Hepatocyte (in vitro differentiated cells): Measurements from ENCODE around the gene ASAP2. TPM values are rescaled to one million over a fixed set of nuclear protein-coding genes. Genes with fewer than 3 reads are reported as not detected.

ENCODE experiments used
- DNase-seq: peaks from one replicate; pipeline ENCODE4 v3.0.0-alpha.2; 2016; ENCODE audit warnings: low spot score
- H2AFZ ChIP-seq: fragments of 200-600 bp; sonication (generic); 2 replicates; pipeline ENCODE4 v1.6.0; 2016; ENCODE audit warnings: antibody characterized with exemption, mild to moderate bottlenecking
- H3K27ac ChIP-seq: fragments of 200-600 bp; sonication (generic); 2 replicates; pipeline ENCODE4 v1.5.1; 2016; ENCODE audit warnings: mild to moderate bottlenecking
- H3K27me3 ChIP-seq: fragments of 200-600 bp; sonication (generic); 2 replicates; pipeline ENCODE4 v1.6.1; 2016
- H3K36me3 ChIP-seq: fragments of 200-600 bp; sonication (generic); replicated peaks from 2 replicates; pipeline ENCODE4 v1.5.1; 2016; ENCODE audit warnings: low read depth; ENCODE audit not compliant: insufficient read depth
- H3K4me1 ChIP-seq: fragments of 200-600 bp; sonication (generic); 2 replicates; pipeline ENCODE4 v1.5.1; 2016; ENCODE audit warnings: mild to moderate bottlenecking, moderate library complexity; ENCODE audit not compliant: insufficient read depth
- H3K4me2 ChIP-seq: fragments of 200-600 bp; sonication (generic); 2 replicates; pipeline ENCODE4 v1.6.0; 2016
- H3K4me3 ChIP-seq: fragments of 200-600 bp; sonication (generic); 2 replicates; pipeline ENCODE4 v1.5.1; 2016; ENCODE audit warnings: mild to moderate bottlenecking
- H3K79me2 ChIP-seq: fragments of 200-600 bp; sonication (generic); 2 replicates; pipeline ENCODE4 v1.6.0; 2017; ENCODE audit warnings: mild to moderate bottlenecking
- H3K9me2 ChIP-seq: fragments of 200-600 bp; sonication (generic); replicated peaks from 2 replicates; pipeline ENCODE4 v1.6.0; 2017; ENCODE audit warnings: mild to moderate bottlenecking; ENCODE audit not compliant: insufficient read depth
- H3K9me3 ChIP-seq: fragments of 200-600 bp; sonication (generic); 2 replicates; pipeline ENCODE4 v1.5.1; 2016; ENCODE audit warnings: low read depth, mild to moderate bottlenecking
- H4K20me1 ChIP-seq: fragments of 200-600 bp; sonication (generic); 2 replicates; pipeline ENCODE4 v1.6.0; 2016; ENCODE audit warnings: mild to moderate bottlenecking; ENCODE audit not compliant: insufficient read depth, poor library complexity, severe bottlenecking
- CTCF ChIP-seq: fragments of 200-600 bp; sonication (generic); IDR thresholded peaks from 2 replicates; pipeline ENCODE4 v1.5.1; 2016; ENCODE audit warnings: antibody characterized with exemption, mild to moderate bottlenecking; ENCODE audit not compliant: poor library complexity
- EZH2 ChIP-seq: fragments of 200-600 bp; sonication (generic); IDR thresholded peaks from 2 replicates; pipeline ENCODE4 v1.6.1; 2016; ENCODE audit warnings: antibody characterized with exemption, mild to moderate bottlenecking, borderline replicate concordance
- EZH2phosphoT487 ChIP-seq: fragments of 200-600 bp; sonication (generic); IDR thresholded peaks from one replicate; pipeline ENCODE4 v1.6.1; 2018; ENCODE audit warnings: antibody characterized with exemption, mild to moderate bottlenecking, low read depth, moderate library complexity; ENCODE audit not compliant: unreplicated experiment, severe bottlenecking
- WGBS: methylation state at CpG from one replicate; pipeline ENCODE4 v1.1.6; 2016; ENCODE audit warnings: low lambda C conversion rate; ENCODE audit errors: missing lambda C conversion rate; 5-methylcytosine and 5-hydroxymethylcytosine counted together
- polyA plus RNA-seq: library from polyadenylated mRNA; unstranded; fragments of >200 nt; fragmentation: Nextera tagmentation; extraction: Ambion mirVana; gene quantifications from 2 replicates; pipeline ENCODE4 v1.2.1, GENCODE V29; 2016
- total RNA-seq: library from RNA; depleted of rRNA; stranded (reverse); fragments of >200 nt; gene quantifications from 2 replicates; pipeline ENCODE4 v1.2.3, GENCODE V29; 2014

The ASAP2 gene
- total and polyA plus RNA-seq, 2 experiments from 2014 or later = 13.7 to 21.3 TPM

GRCh38 chr2:9210030-9210429, 3.4 kb downstream of the ASAP2 start:
- peaks cover 30% of the 10 kb centered on the region for H3K4me1 ChIP-seq
- no peaks in the 10 kb centered on the region for H3K36me3 ChIP-seq
- DNase-seq = no peak
- peaks cover 33% of the 10 kb centered on the region for H4K20me1 ChIP-seq
- H2AFZ ChIP-seq = no peak overlapping the region
- H3K9me2 ChIP-seq = no peaks in the 10 kb centered on the region
- H3K79me2 ChIP-seq = peaks cover 79% of the 10 kb centered on the region
- H3K27me3 ChIP-seq = no peaks in the 10 kb centered on the region
- no peaks in the 10 kb centered on the region for H3K9me3 ChIP-seq
- H3K4me2 ChIP-seq = peak overlapping the region; percentile 90
- TF ChIP-seq EZH2phosphoT487 = no peak
- TF ChIP-seq EZH2 = no peak
- no peak for TF ChIP-seq CTCF
- 53% methylated on average over 2 of the region's 2 CpGs for WGBS
- peak overlapping the region; percentile 8 for H3K27ac ChIP-seq
- no peak overlapping the region for H3K4me3 ChIP-seq

DNA sequence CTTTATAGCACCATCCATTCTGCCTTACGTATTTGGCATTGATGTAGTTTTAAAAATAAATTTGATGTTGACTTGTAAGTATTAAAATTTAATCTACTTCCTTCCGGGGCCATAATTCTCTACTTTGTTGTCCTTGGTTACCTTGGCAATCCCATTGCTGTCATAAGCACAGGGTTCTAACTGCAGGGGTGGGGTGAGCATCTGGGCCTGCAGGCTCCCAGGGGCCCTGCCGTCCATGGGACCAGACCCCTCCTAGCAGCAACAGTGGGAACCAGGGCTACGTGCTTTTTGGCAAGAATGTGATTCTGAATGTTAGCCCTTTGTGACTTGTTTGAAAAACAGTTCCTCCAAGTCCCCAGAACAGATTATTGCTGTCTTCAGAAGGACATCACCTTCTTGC, 4.9 kb downstream of the ASAP2 start:
- Histone ChIP-seq H3K9me3 (no peaks in the 10 kb centered on the region), H2AFZ (no peak overlapping the region), H4K20me1 (peaks cover 36% of the 10 kb centered on the region), H3K27ac (peak overlapping the region; percentile 76), H3K36me3 (no peaks in the 10 kb centered on the region), H3K4me3 (no peak overlapping the region), H3K4me1 (peaks cover 30% of the 10 kb centered on the region), H3K4me2 (no peak overlapping the region), H3K9me2 (no peaks in the 10 kb centered on the region), H3K27me3 (no peaks in the 10 kb centered on the region), H3K79me2 (peaks cover 92% of the 10 kb centered on the region)
- no peak for TF ChIP-seq CTCF
- DNase-seq = no peak
- 75% methylated on average over 4 of the region's 4 CpGs for WGBS

DNA sequence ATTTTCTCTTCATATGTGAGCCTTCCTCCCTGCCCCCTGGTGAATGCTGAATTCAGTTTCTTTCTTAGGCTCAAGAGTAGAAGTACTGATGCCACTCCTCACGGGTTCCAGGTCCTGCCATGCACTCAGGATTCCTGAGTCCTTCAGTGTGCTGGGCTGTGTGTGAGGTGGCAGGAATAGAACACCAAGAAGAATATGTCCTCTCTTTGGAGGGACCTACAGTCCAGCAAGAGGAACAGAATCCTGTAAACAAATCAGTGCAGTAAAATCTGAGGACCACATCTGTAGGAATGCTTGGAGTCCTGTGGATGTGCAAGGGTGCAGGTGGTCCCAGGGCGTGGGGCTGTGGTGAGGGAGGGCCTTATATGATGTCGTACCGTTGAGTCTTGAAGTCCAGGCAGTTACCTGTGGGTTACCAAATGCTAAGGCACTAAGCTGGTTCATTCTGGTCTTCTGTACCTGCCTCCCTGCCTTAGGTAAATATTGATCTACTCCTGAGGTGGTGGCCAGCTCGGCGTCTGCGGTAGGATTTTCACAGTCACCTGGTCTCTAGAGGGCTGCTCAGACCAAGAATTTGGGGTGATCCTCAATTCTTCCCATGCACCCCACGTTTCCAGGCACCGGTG, 5.5 kb downstream of the ASAP2 start:
- Histone ChIP-seq H3K4me3 (no peak overlapping the region), H3K9me2 (no peaks in the 10 kb centered on the region), H3K27me3 (no peaks in the 10 kb centered on the region), H3K36me3 (no peaks in the 10 kb centered on the region), H2AFZ (no peak overlapping the region), H4K20me1 (peaks cover 36% of the 10 kb centered on the region), H3K9me3 (no peaks in the 10 kb centered on the region), H3K4me1 (peaks cover 30% of the 10 kb centered on the region), H3K27ac (peak overlapping the region; percentile 76), H3K79me2 (peaks cover 97% of the 10 kb centered on the region), H3K4me2 (peak overlapping the region; percentile 59)
- TF ChIP-seq EZH2phosphoT487 = no peak
- no peak for TF ChIP-seq CTCF
- no peak for TF ChIP-seq EZH2
- peak; percentile 42 for DNase-seq
- 68% methylated on average over 9 of the region's 9 CpGs for WGBS
